CD14-positive monocyte (primary cell): ENCODE measurements around the gene BRIX1. TPM values are rescaled to one million over a fixed set of nuclear protein-coding genes. Genes with fewer than 3 reads are reported as not detected.

Source experiments
- DNase-seq, 3 donors: peaks; one replicate each; pipeline ENCODE4 v3.0.0-alpha.2; 2011 to 2022
- H2AFZ ChIP-seq: 2 replicates; pipeline ENCODE4 v1.6.0; 2012; ENCODE audit warnings: mild to moderate bottlenecking, low read depth, low read length, inconsistent platforms; ENCODE audit not compliant: insufficient read depth, poor library complexity, severe bottlenecking
- H3K27ac ChIP-seq, 2 donors: 1 replicate in 1 of 2; 2 replicates in 1 of 2; pipeline ENCODE4 v1.5.1; 2012 to 2013; ENCODE audit warnings: low read length in 2 of 2, control low read depth in 1 of 2, inconsistent platforms in 1 of 2, low read depth in 1 of 2, mild to moderate bottlenecking in 1 of 2
- H3K27me3 ChIP-seq, 2 donors: one replicate each; pipeline versions ENCODE4 v1.6.0 to v1.6.1; 2011 to 2013; ENCODE audit warnings: low read length in 2 of 2; ENCODE audit not compliant: control insufficient read depth in 2 of 2, insufficient read depth in 2 of 2
- H3K36me3 ChIP-seq, 2 donors: replicated peaks in 1 of 2; 1 replicate in 1 of 2; 2 replicates in 1 of 2; pipeline versions ENCODE4 v1.5.1 to v1.6.1; 2012 to 2013; ENCODE audit warnings: low read length in 2 of 2, control low read depth in 1 of 2, inconsistent platforms in 1 of 2, mild to moderate bottlenecking in 1 of 2; ENCODE audit not compliant: insufficient read depth in 2 of 2, control insufficient read depth in 1 of 2
- H3K4me1 ChIP-seq, 2 donors: 1 replicate in 1 of 2; 2 replicates in 1 of 2; pipeline versions ENCODE4 v1.5.1 to v1.6.1; 2012 to 2013; ENCODE audit warnings: low read length in 2 of 2, control low read depth in 1 of 2, inconsistent platforms in 1 of 2, mild to moderate bottlenecking in 1 of 2, moderate library complexity in 1 of 2; ENCODE audit not compliant: insufficient read depth in 2 of 2, control insufficient read depth in 1 of 2
- H3K4me2 ChIP-seq: replicated peaks from 2 replicates; pipeline ENCODE3; 2012; ENCODE audit warnings: low read length, moderate library complexity, mild to moderate bottlenecking; ENCODE audit not compliant: poor library complexity, severe bottlenecking; ENCODE audit errors: extremely low read depth
- H3K4me3 ChIP-seq, 3 experiments: fragments of 200-600 bp in 1 of 3; sonication (generic) in 1 of 3; replicated peaks in 1 of 3; 1 replicate in 2 of 3; 2 replicates in 1 of 3; pipeline ENCODE4 v1.5.1; 2011 to 2013; ENCODE audit warnings: low read length in 3 of 3, mild to moderate bottlenecking in 3 of 3, control low read depth in 2 of 3, low read depth in 2 of 3, inconsistent platforms in 1 of 3, moderate library complexity in 1 of 3
- H3K79me2 ChIP-seq: 2 replicates; pipeline ENCODE4 v1.6.0; 2012; ENCODE audit warnings: mild to moderate bottlenecking, control low read depth, inconsistent platforms, low read length, moderate library complexity; ENCODE audit not compliant: insufficient read depth
- H3K9ac ChIP-seq: 2 replicates; pipeline ENCODE4 v1.6.0; 2017; ENCODE audit warnings: low read length, mild to moderate bottlenecking; ENCODE audit not compliant: insufficient read depth, poor library complexity, severe bottlenecking
- H3K9me3 ChIP-seq, 2 donors: replicated peaks in 1 of 2; 1 replicate in 1 of 2; 2 replicates in 1 of 2; pipeline versions ENCODE4 v1.5.1 to v1.6.1; 2012 to 2013; ENCODE audit warnings: low read length in 2 of 2, control low read depth in 1 of 2; ENCODE audit not compliant: control insufficient read depth in 1 of 2, insufficient read depth in 1 of 2
- H4K20me1 ChIP-seq: 2 replicates; pipeline ENCODE4 v1.6.0; 2012; ENCODE audit warnings: mild to moderate bottlenecking, low read length, control low read depth, moderate library complexity; ENCODE audit not compliant: insufficient read depth
- H3K27ac Mint-ChIP-seq, 7 donors: one replicate each; pipeline ENCODE4 v1.8.0; 2020; ENCODE audit warnings: mild to moderate bottlenecking in 7 of 7, mixed read lengths in 7 of 7, moderate library complexity in 6 of 7, inconsistent platforms in 2 of 7
- H3K27me3 Mint-ChIP-seq, 3 donors: one replicate each; pipeline ENCODE4 v1.8.0; 2021 to 2022; ENCODE audit warnings: low read depth in 3 of 3, mild to moderate bottlenecking in 3 of 3, mixed read lengths in 3 of 3, moderate library complexity in 3 of 3, inconsistent platforms in 1 of 3
- H3K36me3 Mint-ChIP-seq, 2 donors: one replicate each; pipeline ENCODE4 v1.8.0; 2020; ENCODE audit warnings: mixed read lengths in 2 of 2, inconsistent platforms in 1 of 2, mild to moderate bottlenecking in 1 of 2
- H3K4me1 Mint-ChIP-seq: one replicate; pipeline ENCODE4 v1.8.0; 2020; ENCODE audit warnings: mild to moderate bottlenecking, mixed read lengths
- H3K4me3 Mint-ChIP-seq, 2 donors: one replicate each; pipeline ENCODE4 v1.8.0; 2020; ENCODE audit warnings: mild to moderate bottlenecking in 2 of 2, mixed read lengths in 2 of 2, moderate library complexity in 1 of 2
- H3K9me3 Mint-ChIP-seq, 7 donors: one replicate each; pipeline ENCODE4 v1.8.0; 2020 to 2022; ENCODE audit warnings: mixed read lengths in 7 of 7, mild to moderate bottlenecking in 6 of 7, moderate library complexity in 6 of 7, inconsistent platforms in 2 of 7
- CTCF ChIP-seq: fragments of 200-600 bp; IDR thresholded peaks from one replicate; pipeline ENCODE4 v1.8.0; 2022; ENCODE audit warnings: antibody characterized with exemption, mild to moderate bottlenecking
- WGBS: methylation state at CpG from one replicate; pipeline ENCODE4 v1.1.5; 2013; ENCODE audit warnings: missing lambda C conversion rate; ENCODE audit not compliant: insufficient coverage; 5-methylcytosine and 5-hydroxymethylcytosine counted together
- intact Hi-C, 2 donors: fragments of 100-400 bp; cut with micrococcal nuclease; formaldehyde crosslinking; loops; one replicate each; pipeline versions ENCODE4 v1.15.0 to v1.15.1; 2023
- polyA plus RNA-seq, 3 donors: library from polyadenylated mRNA; depleted of rRNA in 1 of 3; unstranded in 2 of 3; stranded (reverse) in 1 of 3; fragments of 300-500 nt in 2 of 3; fragments of >200 nt in 1 of 3; fragmentation: Illumina TruSeq in 2 of 3; gene quantifications; 1 replicate in 2 of 3; 2 replicates in 1 of 3; pipeline ENCODE4 v1.2.3, GENCODE V29; 2012 to 2021

Gene BRIX1
- polyA plus RNA-seq, 3 donors = 3.3 to 13.5 (median 12.5) TPM

DNA sequence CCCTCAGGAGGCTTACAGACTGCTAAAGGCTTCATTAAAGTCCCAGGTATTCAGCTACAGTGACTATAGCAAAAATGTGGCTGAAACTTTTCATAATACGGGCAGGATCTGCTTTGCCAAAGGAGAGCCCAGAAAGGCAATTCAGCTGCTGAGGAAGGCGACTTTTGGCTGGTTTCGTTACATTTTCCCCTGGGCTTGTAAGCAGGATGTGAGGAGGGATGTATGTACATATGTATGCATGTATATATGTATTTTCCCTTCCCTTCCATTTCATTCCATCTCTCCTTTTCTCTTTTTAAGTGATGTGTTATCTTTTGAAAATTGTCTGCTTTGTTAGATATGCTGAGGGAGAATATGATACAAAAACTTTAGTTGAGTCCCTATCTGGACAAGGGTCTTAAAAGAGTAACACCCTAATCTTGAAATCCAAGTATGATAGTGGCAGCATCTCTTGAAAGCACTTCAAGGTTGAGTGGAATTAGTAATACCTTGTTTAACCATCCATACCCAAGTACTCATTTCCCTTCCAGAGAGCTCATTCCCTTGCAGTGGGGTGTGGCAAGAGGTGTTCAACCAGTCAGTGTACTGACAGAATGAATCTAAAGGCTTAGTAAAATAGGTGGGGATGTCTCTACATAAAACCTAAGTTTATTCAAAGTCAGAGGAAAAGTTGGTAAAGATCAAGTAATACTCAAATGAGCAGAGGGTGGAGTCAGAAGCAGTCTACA lies 29.0 kb upstream of the BRIX1 start:
- Histone ChIP-seq H3K27ac (no peak overlapping the region), H3K9me3 (no peaks in the 10 kb centered on the region), H3K4me1 (no peaks in the 10 kb centered on the region), H3K36me3 (no peaks in the 10 kb centered on the region), H3K79me2 (no peaks in the 10 kb centered on the region), H3K4me3 (no peak overlapping the region), H3K27me3 (no peaks in the 10 kb centered on the region), H2AFZ (no peak overlapping the region), H3K4me2 (no peak overlapping the region), H4K20me1 (no peaks in the 10 kb centered on the region), H3K9ac (no peak overlapping the region)
- DNase-seq = no peak
- 100% methylated on average over 1 of the region's 3 CpGs for WGBS
- intact Hi-C loops = no loop called here
- no peak for TF ChIP-seq CTCF
- no peaks in the 10 kb centered on the region for H3K9me3 Mint-ChIP-seq
- H3K27ac Mint-ChIP-seq = no peak overlapping the region
- peaks cover 0 to 4% (median 0%) of the 10 kb centered on the region in 3 donors for H3K27me3 Mint-ChIP-seq
- no peak overlapping the region for H3K4me3 Mint-ChIP-seq
- H3K36me3 Mint-ChIP-seq = no peaks in the 10 kb centered on the region
- H3K4me1 Mint-ChIP-seq = no peaks in the 10 kb centered on the region

DNA sequence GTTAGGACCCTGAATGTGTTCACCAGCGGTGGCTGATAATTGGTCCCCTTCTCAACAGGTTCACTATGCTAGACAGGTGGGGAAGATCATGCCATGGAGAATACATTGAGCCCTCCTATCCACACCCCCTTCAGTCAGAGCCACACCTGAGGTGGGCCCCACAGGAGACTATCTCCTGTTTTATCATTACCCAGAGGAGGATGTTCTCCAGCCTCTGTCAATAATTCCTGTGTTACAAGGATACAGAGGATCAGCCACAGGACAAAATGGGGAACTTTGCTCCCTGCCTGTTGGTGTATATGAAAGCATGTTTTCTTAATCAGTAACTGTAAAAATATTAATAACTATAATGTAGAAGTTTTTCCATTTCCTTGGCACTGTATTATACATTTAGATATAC lies 26.1 kb upstream of the BRIX1 start:
- Histone ChIP-seq H3K79me2 (no peaks in the 10 kb centered on the region), H3K9ac (no peak overlapping the region), H3K9me3 (no peaks in the 10 kb centered on the region), H3K4me1 (no peaks in the 10 kb centered on the region), H3K27ac (no peak overlapping the region), H3K4me2 (no peak overlapping the region), H3K27me3 (no peaks in the 10 kb centered on the region), H2AFZ (no peak overlapping the region), H3K4me3 (no peak overlapping the region), H4K20me1 (no peaks in the 10 kb centered on the region), H3K36me3 (no peaks in the 10 kb centered on the region)
- H3K36me3 Mint-ChIP-seq = no peaks in the 10 kb centered on the region
- peaks cover 0 to 3% (median 2%) of the 10 kb centered on the region in 3 donors for H3K27me3 Mint-ChIP-seq
- no peak overlapping the region for H3K27ac Mint-ChIP-seq
- no peaks in the 10 kb centered on the region for H3K9me3 Mint-ChIP-seq
- H3K4me3 Mint-ChIP-seq = no peak overlapping the region
- WGBS = no CpG with 5 or more reads among the region's 1 CpG
- TF ChIP-seq CTCF = no peak
- no peak for DNase-seq
- intact Hi-C loops = no loop called here
- H3K4me1 Mint-ChIP-seq = peaks cover 3% of the 10 kb centered on the region
